ENCODE results near the gene CHPT1. TPM values are rescaled to one million over a fixed set of nuclear protein-coding genes. Genes with fewer than 3 reads are reported as not detected.

CHPT1 gene
- total and polyA plus RNA-seq, 2 of the 13 experiments (the other 11 are each of a cell fraction or from before 2014, with no cell fraction given) = 117 to 178 TPM

DNA sequence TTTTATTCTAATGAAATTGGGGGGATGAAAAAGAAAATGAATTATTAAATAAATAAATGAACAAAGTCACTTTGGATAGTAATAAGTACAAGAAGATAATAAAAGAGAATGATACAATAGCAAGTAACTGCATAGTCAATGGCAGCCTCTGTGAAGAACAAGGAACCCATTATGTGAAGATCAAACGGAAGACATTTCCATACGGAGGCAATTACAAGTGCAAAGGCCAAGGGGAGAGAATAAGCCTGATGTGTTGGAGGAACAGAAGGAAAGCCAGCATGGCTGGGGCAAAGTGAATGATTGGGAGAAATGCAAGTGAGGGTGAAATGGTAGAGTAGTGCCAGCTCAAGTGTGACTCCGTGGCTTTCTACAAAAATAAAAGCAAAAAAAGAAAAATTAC is 43.9 kb upstream of the CHPT1 start (continued):
- TF ChIP-seq NCOA2 (CRISPR knock-in tag; IDR thresholded peaks at IDR 0.05) (peak; percentile 62; the same call in 1 of the 2 replicates), NFIB (CRISPR knock-in tag; IDR thresholded peaks at IDR 0.05; ENCODE audit: borderline replicate concordance) (no peak), ZNF792 (CRISPR knock-in tag; IDR thresholded peaks at IDR 0.05) (0 out of 2 replicates have a peak, but pooled peaks have one; percentile 34), ASH2L (IDR thresholded peaks at IDR 0.05; ENCODE audit: insufficient read length, low read depth, low read length) (peak; percentile 63), SP2 (CRISPR knock-in tag; IDR thresholded peaks at IDR 0.05) (no peak), DNMT1 (CRISPR knock-in tag; IDR thresholded peaks at IDR 0.05) (no peak), SMC3 (IDR thresholded peaks at IDR 0.05; ENCODE audit: low read length) (0 out of 2 replicates have a peak, but pooled peaks have one; percentile 10), MTF1 (CRISPR knock-in tag; IDR thresholded peaks at IDR 0.05) (no peak), MIXL1 (CRISPR knock-in tag; IDR thresholded peaks at IDR 0.05) (peak; percentile 72), MYNN (CRISPR knock-in tag; IDR thresholded peaks at IDR 0.05; ENCODE audit: low read depth) (no peak), SP5 (CRISPR knock-in tag; IDR thresholded peaks at IDR 0.05; ENCODE audit: borderline replicate concordance, low read depth) (no peak), REL (CRISPR knock-in tag; conservative IDR thresholded peaks at IDR 0.05) (no peak), ZNF577 (CRISPR knock-in tag; IDR thresholded peaks at IDR 0.05; ENCODE audit: borderline replicate concordance, low read depth) (no peak), ESRRA (CRISPR knock-in tag; IDR thresholded peaks at IDR 0.05; ENCODE audit: low read depth) (no peak), YEATS4 (CRISPR knock-in tag; IDR thresholded peaks at IDR 0.05; ENCODE audit: borderline replicate concordance) (peak; percentile 27; the same call in 1 of the 2 replicates), NAIF1 (CRISPR knock-in tag; IDR thresholded peaks at IDR 0.05; ENCODE audit: borderline replicate concordance) (no peak)
- TF ChIP-seq, protein P1, sequence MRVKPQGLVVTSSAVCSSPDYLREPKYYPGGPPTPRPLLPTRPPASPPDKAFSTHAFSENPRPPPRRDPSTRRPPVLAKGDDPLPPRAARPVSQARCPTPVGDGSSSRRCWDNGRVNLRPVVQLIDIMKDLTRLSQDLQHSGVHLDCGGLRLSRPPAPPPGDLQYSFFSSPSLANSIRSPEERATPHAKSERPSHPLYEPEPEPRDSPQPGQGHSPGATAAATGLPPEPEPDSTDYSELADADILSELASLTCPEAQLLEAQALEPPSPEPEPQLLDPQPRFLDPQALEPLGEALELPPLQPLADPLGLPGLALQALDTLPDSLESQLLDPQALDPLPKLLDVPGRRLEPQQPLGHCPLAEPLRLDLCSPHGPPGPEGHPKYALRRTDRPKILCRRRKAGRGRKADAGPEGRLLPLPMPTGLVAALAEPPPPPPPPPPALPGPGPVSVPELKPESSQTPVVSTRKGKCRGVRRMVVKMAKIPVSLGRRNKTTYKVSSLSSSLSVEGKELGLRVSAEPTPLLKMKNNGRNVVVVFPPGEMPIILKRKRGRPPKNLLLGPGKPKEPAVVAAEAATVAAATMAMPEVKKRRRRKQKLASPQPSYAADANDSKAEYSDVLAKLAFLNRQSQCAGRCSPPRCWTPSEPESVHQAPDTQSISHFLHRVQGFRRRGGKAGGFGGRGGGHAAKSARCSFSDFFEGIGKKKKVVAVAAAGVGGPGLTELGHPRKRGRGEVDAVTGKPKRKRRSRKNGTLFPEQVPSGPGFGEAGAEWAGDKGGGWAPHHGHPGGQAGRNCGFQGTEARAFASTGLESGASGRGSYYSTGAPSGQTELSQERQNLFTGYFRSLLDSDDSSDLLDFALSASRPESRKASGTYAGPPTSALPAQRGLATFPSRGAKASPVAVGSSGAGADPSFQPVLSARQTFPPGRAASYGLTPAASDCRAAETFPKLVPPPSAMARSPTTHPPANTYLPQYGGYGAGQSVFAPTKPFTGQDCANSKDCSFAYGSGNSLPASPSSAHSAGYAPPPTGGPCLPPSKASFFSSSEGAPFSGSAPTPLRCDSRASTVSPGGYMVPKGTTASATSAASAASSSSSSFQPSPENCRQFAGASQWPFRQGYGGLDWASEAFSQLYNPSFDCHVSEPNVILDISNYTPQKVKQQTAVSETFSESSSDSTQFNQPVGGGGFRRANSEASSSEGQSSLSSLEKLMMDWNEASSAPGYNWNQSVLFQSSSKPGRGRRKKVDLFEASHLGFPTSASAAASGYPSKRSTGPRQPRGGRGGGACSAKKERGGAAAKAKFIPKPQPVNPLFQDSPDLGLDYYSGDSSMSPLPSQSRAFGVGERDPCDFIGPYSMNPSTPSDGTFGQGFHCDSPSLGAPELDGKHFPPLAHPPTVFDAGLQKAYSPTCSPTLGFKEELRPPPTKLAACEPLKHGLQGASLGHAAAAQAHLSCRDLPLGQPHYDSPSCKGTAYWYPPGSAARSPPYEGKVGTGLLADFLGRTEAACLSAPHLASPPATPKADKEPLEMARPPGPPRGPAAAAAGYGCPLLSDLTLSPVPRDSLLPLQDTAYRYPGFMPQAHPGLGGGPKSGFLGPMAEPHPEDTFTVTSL (CRISPR knock-in tag; IDR thresholded peaks at IDR 0.05; ENCODE audit: borderline replicate concordance) = peak; percentile 47; the same call in 1 of the 2 replicates
- TF ChIP-seq, protein P2, sequence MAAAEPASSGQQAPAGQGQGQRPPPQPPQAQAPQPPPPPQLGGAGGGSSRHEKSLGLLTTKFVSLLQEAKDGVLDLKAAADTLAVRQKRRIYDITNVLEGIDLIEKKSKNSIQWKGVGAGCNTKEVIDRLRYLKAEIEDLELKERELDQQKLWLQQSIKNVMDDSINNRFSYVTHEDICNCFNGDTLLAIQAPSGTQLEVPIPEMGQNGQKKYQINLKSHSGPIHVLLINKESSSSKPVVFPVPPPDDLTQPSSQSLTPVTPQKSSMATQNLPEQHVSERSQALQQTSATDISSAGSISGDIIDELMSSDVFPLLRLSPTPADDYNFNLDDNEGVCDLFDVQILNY (CRISPR knock-in tag; conservative IDR thresholded peaks at IDR 0.05) = no peak
- TF ChIP-seq, protein P3, sequence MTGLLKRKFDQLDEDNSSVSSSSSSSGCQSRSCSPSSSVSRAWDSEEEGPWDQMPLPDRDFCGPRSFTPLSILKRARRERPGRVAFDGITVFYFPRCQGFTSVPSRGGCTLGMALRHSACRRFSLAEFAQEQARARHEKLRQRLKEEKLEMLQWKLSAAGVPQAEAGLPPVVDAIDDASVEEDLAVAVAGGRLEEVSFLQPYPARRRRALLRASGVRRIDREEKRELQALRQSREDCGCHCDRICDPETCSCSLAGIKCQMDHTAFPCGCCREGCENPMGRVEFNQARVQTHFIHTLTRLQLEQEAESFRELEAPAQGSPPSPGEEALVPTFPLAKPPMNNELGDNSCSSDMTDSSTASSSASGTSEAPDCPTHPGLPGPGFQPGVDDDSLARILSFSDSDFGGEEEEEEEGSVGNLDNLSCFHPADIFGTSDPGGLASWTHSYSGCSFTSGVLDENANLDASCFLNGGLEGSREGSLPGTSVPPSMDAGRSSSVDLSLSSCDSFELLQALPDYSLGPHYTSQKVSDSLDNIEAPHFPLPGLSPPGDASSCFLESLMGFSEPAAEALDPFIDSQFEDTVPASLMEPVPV (CRISPR knock-in tag; IDR thresholded peaks at IDR 0.05) = no peak
- TF ChIP-seq, protein P4, sequence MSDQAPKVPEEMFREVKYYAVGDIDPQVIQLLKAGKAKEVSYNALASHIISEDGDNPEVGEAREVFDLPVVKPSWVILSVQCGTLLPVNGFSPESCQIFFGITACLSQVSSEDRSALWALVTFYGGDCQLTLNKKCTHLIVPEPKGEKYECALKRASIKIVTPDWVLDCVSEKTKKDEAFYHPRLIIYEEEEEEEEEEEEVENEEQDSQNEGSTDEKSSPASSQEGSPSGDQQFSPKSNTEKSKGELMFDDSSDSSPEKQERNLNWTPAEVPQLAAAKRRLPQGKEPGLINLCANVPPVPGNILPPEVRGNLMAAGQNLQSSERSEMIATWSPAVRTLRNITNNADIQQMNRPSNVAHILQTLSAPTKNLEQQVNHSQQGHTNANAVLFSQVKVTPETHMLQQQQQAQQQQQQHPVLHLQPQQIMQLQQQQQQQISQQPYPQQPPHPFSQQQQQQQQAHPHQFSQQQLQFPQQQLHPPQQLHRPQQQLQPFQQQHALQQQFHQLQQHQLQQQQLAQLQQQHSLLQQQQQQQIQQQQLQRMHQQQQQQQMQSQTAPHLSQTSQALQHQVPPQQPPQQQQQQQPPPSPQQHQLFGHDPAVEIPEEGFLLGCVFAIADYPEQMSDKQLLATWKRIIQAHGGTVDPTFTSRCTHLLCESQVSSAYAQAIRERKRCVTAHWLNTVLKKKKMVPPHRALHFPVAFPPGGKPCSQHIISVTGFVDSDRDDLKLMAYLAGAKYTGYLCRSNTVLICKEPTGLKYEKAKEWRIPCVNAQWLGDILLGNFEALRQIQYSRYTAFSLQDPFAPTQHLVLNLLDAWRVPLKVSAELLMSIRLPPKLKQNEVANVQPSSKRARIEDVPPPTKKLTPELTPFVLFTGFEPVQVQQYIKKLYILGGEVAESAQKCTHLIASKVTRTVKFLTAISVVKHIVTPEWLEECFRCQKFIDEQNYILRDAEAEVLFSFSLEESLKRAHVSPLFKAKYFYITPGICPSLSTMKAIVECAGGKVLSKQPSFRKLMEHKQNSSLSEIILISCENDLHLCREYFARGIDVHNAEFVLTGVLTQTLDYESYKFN (CRISPR knock-in tag; conservative IDR thresholded peaks at IDR 0.05) = peak; percentile 84
